ENCODE results near the gene CGB5. TPM values are rescaled to one million over a fixed set of nuclear protein-coding genes. Genes with fewer than 3 reads are reported as not detected.
A peak's percentile ranks its signal among the peaks of the same experiment; 100 is the strongest.

Gene CGB5
- total and polyA plus RNA-seq, 2 donors (not counting 1 experiment from before 2014, with no cell fraction given): not detected

DNA sequence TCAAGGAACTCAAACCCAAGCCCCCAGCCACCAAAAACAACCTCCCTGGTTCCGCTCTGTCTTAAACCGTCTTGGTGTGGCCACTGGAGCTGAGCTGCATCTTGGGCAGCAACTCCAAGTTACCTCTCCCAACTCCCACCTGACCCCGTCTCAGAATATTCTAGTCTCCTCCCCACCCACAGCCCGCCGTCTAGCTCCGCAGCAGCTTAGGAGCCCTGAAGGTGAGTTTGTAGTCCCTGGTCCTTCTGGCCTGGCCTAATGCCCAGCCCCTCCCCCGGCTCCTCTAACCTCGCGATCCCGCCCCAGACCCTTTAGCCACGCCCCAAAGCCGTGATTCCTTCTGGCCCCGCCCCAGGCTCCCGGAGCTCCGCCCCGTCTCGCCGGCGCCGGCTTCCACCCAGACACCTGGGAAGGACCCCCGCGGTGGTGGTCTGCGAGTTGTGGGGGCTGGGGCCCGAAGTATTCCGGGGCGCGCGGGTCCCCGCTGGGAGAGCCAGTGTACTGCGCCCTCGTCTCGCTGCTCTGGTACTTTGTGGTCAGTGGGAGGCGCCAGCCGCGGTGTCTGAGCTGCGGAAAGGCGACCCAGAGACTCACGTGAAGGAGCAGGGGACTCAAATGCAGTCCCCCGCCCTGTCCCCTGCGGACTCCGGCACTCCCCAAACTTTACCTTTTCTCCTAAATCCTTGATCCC lies 24.3 kb upstream of the CGB5 start:
- no peaks in the 10 kb centered on the region for H3K9me3 Mint-ChIP-seq (ENCODE audit: insufficient read depth)
- Histone ChIP-seq H3K9me3 (ENCODE audit: control extremely low read depth in 1 of 3, control insufficient read depth in 2 of 3, insufficient read depth in 1 of 3, low read length in 2 of 3) (no peaks in the 10 kb centered on the region), H3K36me3 (replicated peaks in 1 of 2; ENCODE audit: control extremely low read depth in 1 of 2, control insufficient read depth in 1 of 2, extremely low read depth in 1 of 2, insufficient read depth in 2 of 2, low read length in 1 of 2) (peaks cover 0 to 4% of the 10 kb centered on the region in 2 experiments), H3K27ac (ENCODE audit: low read length in 2 of 2) (no peak overlapping the region), H3K9ac (ENCODE audit: low read length) (peak overlapping the region; percentile 72), H3K79me2 (ENCODE audit: control insufficient read depth, insufficient read depth, low read length) (no peaks in the 10 kb centered on the region), H3K27me3 (replicated peaks in 1 of 4; ENCODE audit: control extremely low read depth in 1 of 4, control insufficient read depth in 3 of 4, insufficient read depth in 4 of 4, low read length in 3 of 4) (peaks cover 0 to 9% (median 2%) of the 10 kb centered on the region in 4 experiments), H3K4me1 (ENCODE audit: control insufficient read depth in 2 of 2, insufficient read depth in 2 of 2, low read length in 2 of 2) (peaks cover 25 to 40% of the 10 kb centered on the region in 2 donors), H3K4me3 (ENCODE audit: control extremely low read depth in 1 of 5, extremely low read depth in 1 of 5, insufficient read depth in 1 of 5, low read depth in 2 of 5, low read length in 4 of 5) (peak overlapping the region in 4 of 5 experiments; percentile 52 to 73 (median 60)), H3K4me2 (replicated peaks; ENCODE audit: low read depth, low read length, poor library complexity, severe bottlenecking) (peak overlapping the region; percentile 99), H4K20me1 (ENCODE audit: control insufficient read depth, insufficient read depth, low read length, poor library complexity, severe bottlenecking) (no peaks in the 10 kb centered on the region), H2AFZ (ENCODE audit: insufficient read depth, low read depth, low read length, poor library complexity, severe bottlenecking) (peak overlapping the region; percentile 88)
- intact Hi-C loops (cut with micrococcal nuclease): loop anchor here (2.0 kb wide), 1 partner anchor 27 kb away; the partner anchor contains the start of genes GYS1 and RUVBL2
- 12% methylated on average over 39 of the region's 41 CpGs for WGBS (ENCODE audit: insufficient coverage)
- H3K4me1 Mint-ChIP-seq: peaks cover 34% of the 10 kb centered on the region
- TF ChIP-seq, protein P1, sequence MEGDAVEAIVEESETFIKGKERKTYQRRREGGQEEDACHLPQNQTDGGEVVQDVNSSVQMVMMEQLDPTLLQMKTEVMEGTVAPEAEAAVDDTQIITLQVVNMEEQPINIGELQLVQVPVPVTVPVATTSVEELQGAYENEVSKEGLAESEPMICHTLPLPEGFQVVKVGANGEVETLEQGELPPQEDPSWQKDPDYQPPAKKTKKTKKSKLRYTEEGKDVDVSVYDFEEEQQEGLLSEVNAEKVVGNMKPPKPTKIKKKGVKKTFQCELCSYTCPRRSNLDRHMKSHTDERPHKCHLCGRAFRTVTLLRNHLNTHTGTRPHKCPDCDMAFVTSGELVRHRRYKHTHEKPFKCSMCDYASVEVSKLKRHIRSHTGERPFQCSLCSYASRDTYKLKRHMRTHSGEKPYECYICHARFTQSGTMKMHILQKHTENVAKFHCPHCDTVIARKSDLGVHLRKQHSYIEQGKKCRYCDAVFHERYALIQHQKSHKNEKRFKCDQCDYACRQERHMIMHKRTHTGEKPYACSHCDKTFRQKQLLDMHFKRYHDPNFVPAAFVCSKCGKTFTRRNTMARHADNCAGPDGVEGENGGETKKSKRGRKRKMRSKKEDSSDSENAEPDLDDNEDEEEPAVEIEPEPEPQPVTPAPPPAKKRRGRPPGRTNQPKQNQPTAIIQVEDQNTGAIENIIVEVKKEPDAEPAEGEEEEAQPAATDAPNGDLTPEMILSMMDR (IDR thresholded peaks at IDR 0.05): no peak
- no peak for TF ChIP-seq EZH2 (IDR thresholded peaks at IDR 0.05; ENCODE audit: borderline replicate concordance, insufficient read depth, low read depth, low read length, poor library complexity, severe bottlenecking)
- POLR2A ChIA-PET: interaction anchor here (0.6 to 1.4 kb wide), 7 partner anchors 22 to 878 kb away, joined by 3 to 6 read pairs (median 4); partner anchors contain the start of genes GYS1, LIN7B and RUVBL2
- peak overlapping the region; percentile 64 for H3K27ac Mint-ChIP-seq
- peak; percentile 78 for DNase-seq
- H3K4me3 Mint-ChIP-seq: peak overlapping the region; percentile 89
- no peaks in the 10 kb centered on the region for H3K27me3 Mint-ChIP-seq
- CTCF ChIA-PET: interaction anchor here (0.7 to 1.9 kb wide), 6 partner anchors 15 to 55 kb away, joined by 3 to 10 read pairs (median 3); no protein-coding TSS in a partner anchor
- peak; percentile 61 for ATAC-seq (ENCODE audit: low read depth)

DNA sequence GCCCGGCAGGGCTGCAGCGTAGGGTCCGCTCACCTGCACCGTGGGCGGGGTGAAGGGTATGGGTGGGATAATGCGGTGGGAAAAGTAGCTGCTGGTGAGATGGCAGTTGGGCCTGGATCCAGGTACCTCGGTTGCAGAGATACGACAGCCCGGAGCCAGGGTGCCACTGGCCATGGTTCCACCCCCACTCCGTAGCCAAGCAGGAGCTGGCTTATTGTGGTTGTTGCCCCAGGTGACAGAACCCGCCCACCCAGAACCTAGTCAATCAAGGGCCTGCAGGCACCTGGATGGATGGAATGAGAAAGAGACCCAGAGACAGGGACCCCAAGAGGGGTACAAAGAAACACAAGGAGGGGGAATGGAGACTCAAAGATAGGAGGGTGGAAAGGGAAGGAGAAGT lies 23.3 kb upstream of the CGB5 start:
- Histone ChIP-seq H2AFZ (ENCODE audit: insufficient read depth, low read depth, low read length, poor library complexity, severe bottlenecking) (no peak overlapping the region), H4K20me1 (ENCODE audit: control insufficient read depth, insufficient read depth, low read length, poor library complexity, severe bottlenecking) (no peaks in the 10 kb centered on the region), H3K27ac (ENCODE audit: low read length in 2 of 2) (no peak overlapping the region), H3K79me2 (ENCODE audit: control insufficient read depth, insufficient read depth, low read length) (no peaks in the 10 kb centered on the region), H3K4me1 (ENCODE audit: control insufficient read depth in 2 of 2, insufficient read depth in 2 of 2, low read length in 2 of 2) (peaks cover 25 to 40% of the 10 kb centered on the region in 2 donors), H3K9me3 (ENCODE audit: control extremely low read depth in 1 of 3, control insufficient read depth in 2 of 3, insufficient read depth in 1 of 3, low read length in 2 of 3) (no peaks in the 10 kb centered on the region), H3K9ac (ENCODE audit: low read length) (no peak overlapping the region), H3K4me2 (replicated peaks; ENCODE audit: low read depth, low read length, poor library complexity, severe bottlenecking) (peak overlapping the region; percentile 32), H3K36me3 (replicated peaks in 1 of 2; ENCODE audit: control extremely low read depth in 1 of 2, control insufficient read depth in 1 of 2, extremely low read depth in 1 of 2, insufficient read depth in 2 of 2, low read length in 1 of 2) (no peaks in the 10 kb centered on the region), H3K27me3 (replicated peaks in 1 of 4; ENCODE audit: control extremely low read depth in 1 of 4, control insufficient read depth in 3 of 4, insufficient read depth in 4 of 4, low read length in 3 of 4) (peaks cover 0 to 9% (median 2%) of the 10 kb centered on the region in 4 experiments), H3K4me3 (ENCODE audit: control extremely low read depth in 1 of 5, extremely low read depth in 1 of 5, insufficient read depth in 1 of 5, low read depth in 2 of 5, low read length in 4 of 5) (no peak overlapping the region)
- intact Hi-C loops (cut with micrococcal nuclease): no loop called here
- Mint-ChIP-seq H3K27ac (no peak overlapping the region), H3K4me1 (peaks cover 34% of the 10 kb centered on the region), H3K27me3 (peaks cover 3% of the 10 kb centered on the region), H3K4me3 (peak overlapping the region; percentile 89), H3K9me3 (ENCODE audit: insufficient read depth) (no peaks in the 10 kb centered on the region)
- DNase-seq (no peak), ATAC-seq (ENCODE audit: low read depth) (no peak)
- CTCF ChIA-PET: interaction anchor here (1.0 kb wide), 1 partner anchor 50 kb away, joined by 3 read pairs; no protein-coding TSS in a partner anchor
- no peak for TF ChIP-seq EZH2 (IDR thresholded peaks at IDR 0.05; ENCODE audit: borderline replicate concordance, insufficient read depth, low read depth, low read length, poor library complexity, severe bottlenecking)
- TF ChIP-seq, protein P1 (IDR thresholded peaks at IDR 0.05): no peak
- POLR2A ChIA-PET: interaction anchor here (0.6 to 1.4 kb wide), 4 partner anchors 23 to 232 kb away, joined by 4 to 5 read pairs (median 4); partner anchors contain the start of genes GYS1, LIN7B and RUVBL2
- WGBS (ENCODE audit: insufficient coverage): 90% methylated on average over 9 of the region's 11 CpGs
